Liver (tissue), 9 donors: Measurements from ENCODE around the gene LDHA. TPM values are rescaled to one million over a fixed set of nuclear protein-coding genes. Genes with fewer than 3 reads are reported as not detected.

Source experiments
- DNase-seq: peaks from one replicate; pipeline ENCODE4 v3.0.0-alpha.2; 2017; ENCODE audit warnings: low spot score
- H3K27ac ChIP-seq, 2 donors: one replicate each; pipeline ENCODE4 v1.7.0; 2013; ENCODE audit warnings: inconsistent platforms in 2 of 2, low read length in 2 of 2, control low read depth in 1 of 2, low read depth in 1 of 2, mild to moderate bottlenecking in 1 of 2
- H3K27me3 ChIP-seq, 4 donors: one replicate each; pipeline versions ENCODE4 v1.6.1 to v1.7.0; 2013; ENCODE audit warnings: low read length in 3 of 4, inconsistent platforms in 1 of 4, mild to moderate bottlenecking in 1 of 4, moderate library complexity in 1 of 4; ENCODE audit not compliant: control insufficient read depth in 4 of 4, insufficient read depth in 4 of 4
- H3K36me3 ChIP-seq, 4 donors: one replicate each; pipeline versions ENCODE4 v1.6.1 to v1.7.0; 2013; ENCODE audit warnings: low read length in 3 of 4, mild to moderate bottlenecking in 3 of 4, low read depth in 1 of 4, moderate library complexity in 1 of 4; ENCODE audit not compliant: control insufficient read depth in 4 of 4, insufficient read depth in 3 of 4
- H3K4me1 ChIP-seq, 4 donors: one replicate each; pipeline versions ENCODE4 v1.6.1 to v1.7.0; 2013; ENCODE audit warnings: low read length in 3 of 4, mild to moderate bottlenecking in 3 of 4, moderate library complexity in 1 of 4; ENCODE audit not compliant: control insufficient read depth in 4 of 4, insufficient read depth in 4 of 4
- H3K4me3 ChIP-seq, 3 donors: one replicate each; pipeline versions ENCODE4 v1.6.1 to v1.7.0; 2013; ENCODE audit warnings: low read length in 3 of 3, control low read depth in 1 of 3, low read depth in 1 of 3, mild to moderate bottlenecking in 1 of 3
- H3K9ac ChIP-seq, 2 donors: one replicate each; pipeline ENCODE4 v1.7.0; 2013; ENCODE audit warnings: low read length in 2 of 2, mild to moderate bottlenecking in 2 of 2, moderate library complexity in 2 of 2, control low read depth in 1 of 2, low read depth in 1 of 2
- H3K9me3 ChIP-seq, 4 donors: one replicate each; pipeline versions ENCODE4 v1.6.1 to v1.7.0; 2013; ENCODE audit warnings: low read length in 3 of 4; ENCODE audit not compliant: control insufficient read depth in 4 of 4
- CTCF ChIP-seq: fragments of 150-350 bp; IDR thresholded peaks from 2 replicates; pipeline ENCODE4 v1.5.1; 2017; ENCODE audit warnings: improper control_type of control experiment, low read depth, low read length; ENCODE audit not compliant: missing input control
- EGR1 ChIP-seq, 2 donors: IDR thresholded peaks; 2 replicates each; pipeline ENCODE4 v1.6.1; 2016 to 2018; ENCODE audit warnings: antibody characterized with exemption in 2 of 2, low read depth in 2 of 2
- FOXA1 ChIP-seq: IDR thresholded peaks from 2 replicates; pipeline ENCODE4 v1.6.1; 2016; ENCODE audit warnings: antibody characterized with exemption
- FOXA2 ChIP-seq: IDR thresholded peaks from 2 replicates; pipeline ENCODE4 v1.6.1; 2016; ENCODE audit warnings: antibody characterized with exemption
- GABPA ChIP-seq, 2 donors: IDR thresholded peaks in 1 of 2; conservative IDR thresholded peaks in 1 of 2; 2 replicates each; pipeline ENCODE4 v1.6.1; 2016; ENCODE audit warnings: antibody characterized with exemption in 2 of 2, mild to moderate bottlenecking in 1 of 2, moderate library complexity in 1 of 2
- HNF4A ChIP-seq, 2 donors: conservative IDR thresholded peaks; 2 replicates each; pipeline ENCODE4 v1.6.1; 2016; ENCODE audit warnings: antibody characterized with exemption in 2 of 2, mild to moderate bottlenecking in 2 of 2
- HNF4G ChIP-seq: IDR thresholded peaks from 2 replicates; pipeline ENCODE4 v1.6.1; 2016; ENCODE audit warnings: antibody characterized with exemption
- JUND ChIP-seq, 2 donors: IDR thresholded peaks; 2 replicates each; pipeline ENCODE4 v1.6.1; 2016; ENCODE audit warnings: antibody characterized with exemption in 2 of 2
- MAX ChIP-seq: IDR thresholded peaks from 2 replicates; pipeline ENCODE4 v1.6.1; 2016; ENCODE audit warnings: antibody characterized with exemption
- NR2F2 ChIP-seq: IDR thresholded peaks from 2 replicates; pipeline ENCODE4 v1.6.1; 2016; ENCODE audit warnings: antibody characterized with exemption
- RAD21 ChIP-seq, 2 donors: IDR thresholded peaks; 2 replicates each; pipeline ENCODE4 v1.6.1; 2016; ENCODE audit warnings: antibody characterized with exemption in 2 of 2, mild to moderate bottlenecking in 2 of 2
- RXRA ChIP-seq, 2 donors: IDR thresholded peaks; 2 replicates each; pipeline ENCODE4 v1.6.1; 2017 to 2018; ENCODE audit warnings: antibody characterized with exemption in 2 of 2, mild to moderate bottlenecking in 1 of 2
- SP1 ChIP-seq: IDR thresholded peaks from 2 replicates; pipeline ENCODE4 v1.6.1; 2018; ENCODE audit warnings: antibody characterized with exemption, mild to moderate bottlenecking
- TAF1 ChIP-seq: conservative IDR thresholded peaks from 2 replicates; pipeline ENCODE4 v1.6.1; 2016; ENCODE audit warnings: antibody characterized with exemption, mild to moderate bottlenecking
- YY1 ChIP-seq: IDR thresholded peaks from 2 replicates; pipeline ENCODE4 v1.6.1; 2016; ENCODE audit warnings: antibody characterized with exemption, mild to moderate bottlenecking
- WGBS: extraction: QIAGEN DNeasy Blood & Tissue Kit; methylation state at CpG from one replicate; pipeline ENCODE4 v1.1.7; 2013; 5-methylcytosine and 5-hydroxymethylcytosine counted together
- polyA plus RNA-seq, 2 donors: library from polyadenylated mRNA; stranded (reverse) in 1 of 2; unstranded in 1 of 2; fragments of 200-250 nt in 1 of 2; fragments of >200 nt in 1 of 2; fragmentation: Nextera tagmentation in 1 of 2; extraction: Ambion mirVana in 1 of 2; gene quantifications; one replicate each; pipeline versions ENCODE4 v1.2.1 to v1.2.3, GENCODE V29; 2013 to 2015
- total RNA-seq, 2 donors: library from RNA; depleted of rRNA; stranded (reverse); fragments of >200 nt; gene quantifications; one replicate each; pipeline ENCODE4 v1.2.3, GENCODE V29; 2014
- TF ChIP-seq, protein P1 (sequence below): IDR thresholded peaks from 2 replicates; pipeline ENCODE4 v1.6.1; 2016; ENCODE audit warnings: antibody characterized with exemption
- TF ChIP-seq, protein P2 (sequence below): IDR thresholded peaks from 2 replicates; pipeline ENCODE4 v1.6.1; 2016; ENCODE audit warnings: antibody characterized with exemption, mild to moderate bottlenecking
- TF ChIP-seq, protein P3 (sequence below): IDR thresholded peaks from 2 replicates; pipeline ENCODE4 v1.6.1; 2016; ENCODE audit warnings: antibody characterized with exemption
- donor health status: healthy.
- donor health status: healthy.
- donor health status: healthy.
- donor health status: healthy.
- donor health status: healthy.

The LDHA gene
- total and polyA plus RNA-seq, 4 donors, result 215 to 911 (median 645) TPM

DNA sequence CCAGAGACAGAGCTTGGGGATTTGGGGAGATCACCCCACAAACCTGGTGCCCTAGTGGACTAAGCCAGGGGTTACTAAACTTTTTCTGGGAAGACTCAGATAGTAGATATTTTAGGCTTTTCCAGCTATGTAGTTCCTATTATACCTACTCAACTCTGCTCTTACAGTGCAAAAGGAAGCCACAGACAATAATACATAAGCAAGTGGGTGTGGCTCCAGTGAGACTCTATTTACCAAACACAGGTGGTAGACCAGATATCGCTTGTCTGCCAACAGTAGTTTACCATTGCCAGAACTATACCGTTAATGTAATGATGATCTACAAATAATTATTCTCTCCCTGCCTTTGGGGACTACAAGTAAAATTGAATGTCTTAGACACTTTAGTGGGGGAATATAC, 24.7 kb downstream of the LDHA start:
- Histone ChIP-seq H3K9ac (no peak overlapping the region), H3K36me3 (no peaks in the 10 kb centered on the region), H3K27me3 (no peaks in the 10 kb centered on the region), H3K27ac (no peak overlapping the region), H3K4me1 (no peaks in the 10 kb centered on the region), H3K9me3 (no peaks in the 10 kb centered on the region), H3K4me3 (no peak overlapping the region)
- DNase-seq, result no peak
- WGBS, result 93% methylated on average over 2 of the region's 2 CpGs
- TF ChIP-seq, protein P1, sequence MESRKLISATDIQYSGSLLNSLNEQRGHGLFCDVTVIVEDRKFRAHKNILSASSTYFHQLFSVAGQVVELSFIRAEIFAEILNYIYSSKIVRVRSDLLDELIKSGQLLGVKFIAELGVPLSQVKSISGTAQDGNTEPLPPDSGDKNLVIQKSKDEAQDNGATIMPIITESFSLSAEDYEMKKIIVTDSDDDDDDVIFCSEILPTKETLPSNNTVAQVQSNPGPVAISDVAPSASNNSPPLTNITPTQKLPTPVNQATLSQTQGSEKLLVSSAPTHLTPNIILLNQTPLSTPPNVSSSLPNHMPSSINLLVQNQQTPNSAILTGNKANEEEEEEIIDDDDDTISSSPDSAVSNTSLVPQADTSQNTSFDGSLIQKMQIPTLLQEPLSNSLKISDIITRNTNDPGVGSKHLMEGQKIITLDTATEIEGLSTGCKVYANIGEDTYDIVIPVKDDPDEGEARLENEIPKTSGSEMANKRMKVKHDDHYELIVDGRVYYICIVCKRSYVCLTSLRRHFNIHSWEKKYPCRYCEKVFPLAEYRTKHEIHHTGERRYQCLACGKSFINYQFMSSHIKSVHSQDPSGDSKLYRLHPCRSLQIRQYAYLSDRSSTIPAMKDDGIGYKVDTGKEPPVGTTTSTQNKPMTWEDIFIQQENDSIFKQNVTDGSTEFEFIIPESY, result no peak
- TF ChIP-seq YY1 (no peak), RXRA (IDR thresholded peaks at IDR 0.05) (no peak), NR2F2 (no peak), GABPA (IDR thresholded peaks at IDR 0.05 in 1 of 2, conservative IDR thresholded peaks at IDR 0.05 in 1 of 2) (no peak), CTCF (no peak), HNF4A (conservative IDR thresholded peaks at IDR 0.05) (no peak), EGR1 (IDR thresholded peaks at IDR 0.05; ENCODE audit: low read depth in 2 of 2) (no peak), FOXA1 (no peak), RAD21 (IDR thresholded peaks at IDR 0.05) (no peak), TAF1 (no peak), FOXA2 (no peak), JUND (IDR thresholded peaks at IDR 0.05) (no peak), HNF4G (no peak), MAX (no peak)
- TF ChIP-seq, protein P2, sequence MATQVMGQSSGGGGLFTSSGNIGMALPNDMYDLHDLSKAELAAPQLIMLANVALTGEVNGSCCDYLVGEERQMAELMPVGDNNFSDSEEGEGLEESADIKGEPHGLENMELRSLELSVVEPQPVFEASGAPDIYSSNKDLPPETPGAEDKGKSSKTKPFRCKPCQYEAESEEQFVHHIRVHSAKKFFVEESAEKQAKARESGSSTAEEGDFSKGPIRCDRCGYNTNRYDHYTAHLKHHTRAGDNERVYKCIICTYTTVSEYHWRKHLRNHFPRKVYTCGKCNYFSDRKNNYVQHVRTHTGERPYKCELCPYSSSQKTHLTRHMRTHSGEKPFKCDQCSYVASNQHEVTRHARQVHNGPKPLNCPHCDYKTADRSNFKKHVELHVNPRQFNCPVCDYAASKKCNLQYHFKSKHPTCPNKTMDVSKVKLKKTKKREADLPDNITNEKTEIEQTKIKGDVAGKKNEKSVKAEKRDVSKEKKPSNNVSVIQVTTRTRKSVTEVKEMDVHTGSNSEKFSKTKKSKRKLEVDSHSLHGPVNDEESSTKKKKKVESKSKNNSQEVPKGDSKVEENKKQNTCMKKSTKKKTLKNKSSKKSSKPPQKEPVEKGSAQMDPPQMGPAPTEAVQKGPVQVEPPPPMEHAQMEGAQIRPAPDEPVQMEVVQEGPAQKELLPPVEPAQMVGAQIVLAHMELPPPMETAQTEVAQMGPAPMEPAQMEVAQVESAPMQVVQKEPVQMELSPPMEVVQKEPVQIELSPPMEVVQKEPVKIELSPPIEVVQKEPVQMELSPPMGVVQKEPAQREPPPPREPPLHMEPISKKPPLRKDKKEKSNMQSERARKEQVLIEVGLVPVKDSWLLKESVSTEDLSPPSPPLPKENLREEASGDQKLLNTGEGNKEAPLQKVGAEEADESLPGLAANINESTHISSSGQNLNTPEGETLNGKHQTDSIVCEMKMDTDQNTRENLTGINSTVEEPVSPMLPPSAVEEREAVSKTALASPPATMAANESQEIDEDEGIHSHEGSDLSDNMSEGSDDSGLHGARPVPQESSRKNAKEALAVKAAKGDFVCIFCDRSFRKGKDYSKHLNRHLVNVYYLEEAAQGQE, result no peak
- TF ChIP-seq, protein P3, sequence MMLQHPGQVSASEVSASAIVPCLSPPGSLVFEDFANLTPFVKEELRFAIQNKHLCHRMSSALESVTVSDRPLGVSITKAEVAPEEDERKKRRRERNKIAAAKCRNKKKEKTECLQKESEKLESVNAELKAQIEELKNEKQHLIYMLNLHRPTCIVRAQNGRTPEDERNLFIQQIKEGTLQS, result no peak

GRCh38 chr11:18420067-18420466, 25.7 kb downstream of the LDHA start:
- Histone ChIP-seq H3K9ac (no peak overlapping the region), H3K27ac (no peak overlapping the region), H3K9me3 (no peaks in the 10 kb centered on the region), H3K27me3 (no peaks in the 10 kb centered on the region), H3K36me3 (no peaks in the 10 kb centered on the region), H3K4me1 (no peaks in the 10 kb centered on the region), H3K4me3 (no peak overlapping the region)
- WGBS, result 97% methylated on average over 2 of the region's 2 CpGs
- no peak for DNase-seq
- TF ChIP-seq, protein P1, result no peak
- TF ChIP-seq GABPA (IDR thresholded peaks at IDR 0.05 in 1 of 2, conservative IDR thresholded peaks at IDR 0.05 in 1 of 2), result no peak
- no peak for TF ChIP-seq RXRA (IDR thresholded peaks at IDR 0.05)
- no peak for TF ChIP-seq JUND (IDR thresholded peaks at IDR 0.05)
- no peak for TF ChIP-seq SP1
- TF ChIP-seq YY1, result no peak
- TF ChIP-seq, protein P2, result no peak
- TF ChIP-seq, protein P3, result no peak
